NCI-H2171 (cell line): ENCODE data around the gene SLC17A9.

Source experiments
- DNase-seq: peaks from one replicate; lab custom pipeline; 2025; lab: John Stamatoyannopoulos, UW

Gene SLC17A9

GRCh38 chr20:62938105-62938888, 14.2 kb upstream of the SLC17A9 start, which contains the start of gene GID8:
TSS of gene GID8 (plus strand) at chr20:62938147. CDS start at chr20:62941503, 3,356 bp downstream.
- DNase-seq, result no peak

GRCh38 chr20:62940875-62941274, 11.6 kb upstream of the SLC17A9 start:
- DNase-seq, result no peak

GRCh38 chr20:62941792-62942191, 10.7 kb upstream of the SLC17A9 start:
- DNase-seq, result no peak

- no peak for DNase-seq
These were observed 10.1 kb upstream of the SLC17A9 start for GRCh38 chr20:62942456-62942855.

- no peak for DNase-seq
These were observed 9.1 kb upstream of the SLC17A9 start for GRCh38 chr20:62943396-62943795.

- DNase-seq, result no peak
These were observed 8.3 kb upstream of the SLC17A9 start for GRCh38 chr20:62944184-62944583.

GRCh38 chr20:62944746-62945145, 7.8 kb upstream of the SLC17A9 start:
- no peak for DNase-seq

GRCh38 chr20:62945771-62946339, 6.7 kb upstream of the SLC17A9 start:
- no peak for DNase-seq

GRCh38 chr20:62946918-62947317, 5.6 kb upstream of the SLC17A9 start:
- no peak for DNase-seq

GRCh38 chr20:62947532-62948300, 4.8 kb upstream of the SLC17A9 start:
- DNase-seq, result no peak

GRCh38 chr20:62949153-62949821, 3.2 kb upstream of the SLC17A9 start:
- DNase-seq, result no peak

GRCh38 chr20:62949962-62950361, 2.5 kb upstream of the SLC17A9 start:
- no peak for DNase-seq

- no peak for DNase-seq
These were observed 1.8 kb upstream of the SLC17A9 start for GRCh38 chr20:62950741-62951140.

- DNase-seq, result no peak
These were observed 1.2 kb upstream of the SLC17A9 start for GRCh38 chr20:62951143-62951895.

GRCh38 chr20:62951896-62952372, 575 bp upstream of the SLC17A9 start:
- DNase-seq, result no peak

GRCh38 chr20:62952968-62953838, 694 bp downstream of the SLC17A9 start:
- no peak for DNase-seq

- DNase-seq, result no peak
These were observed 1.6 kb downstream of the SLC17A9 start for GRCh38 chr20:62953839-62954703.

GRCh38 chr20:62955519-62956386, 3.2 kb downstream of the SLC17A9 start:
- DNase-seq, result no peak
